H1 (cell line): Measurements from ENCODE around the gene ATP1A3. TPM values are rescaled to one million over a fixed set of nuclear protein-coding genes. Genes with fewer than 3 reads are reported as not detected.

Source experiments
- CTCF ChIA-PET: fragments of 300-600 bp; sonication (Branson Sonifier 250); formaldehyde crosslinking; loops from one replicate; lab custom pipeline; 2021; ENCODE audit not compliant: partially characterized antibody; lab: Charles Lee
- POLR2A ChIA-PET: fragments of 300-600 bp; sonication (Branson Sonifier 250); formaldehyde crosslinking; loops from one replicate; lab custom pipeline; 2021; ENCODE audit warnings: inconsistent platforms; ENCODE audit not compliant: partially characterized antibody; lab: Charles Lee
- DNase-seq, 2 experiments: peaks; one replicate each; pipeline versions ENCODE4 v3.0.0 to v3.0.0-alpha.2; 2010 to 2022; ENCODE audit warnings: low spot score in 2 of 2, low read depth in 1 of 2, mixed read lengths in 1 of 2
- FAIRE-seq: peaks from 2 replicates; lab custom pipeline; 2011; peaks lifted over from hg19 to GRCh38; lab: Jason Lieb, UNC
- H2AFZ ChIP-seq: 2 replicates; pipeline ENCODE4 v1.8.1; 2012; ENCODE audit warnings: low read length, inconsistent platforms
- H2AK5ac ChIP-seq: 2 replicates; pipeline ENCODE4 v1.6.1; 2013; ENCODE audit warnings: low read depth, low read length
- H2BK120ac ChIP-seq: replicated peaks from 2 replicates; pipeline ENCODE3; 2013; ENCODE audit warnings: low read depth, low read length, inconsistent platforms
- H2BK12ac ChIP-seq: 2 replicates; pipeline ENCODE4 v1.6.1; 2013; ENCODE audit warnings: low read depth, low read length
- H2BK15ac ChIP-seq: 2 replicates; pipeline ENCODE4 v1.6.1; 2013; ENCODE audit warnings: low read length
- H2BK20ac ChIP-seq: 2 replicates; pipeline ENCODE4 v1.6.1; 2013; ENCODE audit warnings: low read length
- H2BK5ac ChIP-seq: 2 replicates; pipeline ENCODE4 v1.6.1; 2013; ENCODE audit warnings: low read depth, low read length
- H3K14ac ChIP-seq: 2 replicates; pipeline ENCODE4 v1.6.1; 2013; ENCODE audit warnings: inconsistent platforms; ENCODE audit not compliant: insufficient read length
- H3K18ac ChIP-seq: 2 replicates; pipeline ENCODE4 v1.6.1; 2013; ENCODE audit warnings: low read length; ENCODE audit errors: extremely low read depth
- H3K23ac ChIP-seq: 2 replicates; pipeline ENCODE4 v1.6.1; 2013; ENCODE audit warnings: inconsistent platforms; ENCODE audit not compliant: insufficient read length
- H3K23me2 ChIP-seq: 2 replicates; pipeline ENCODE4 v1.6.1; 2013; ENCODE audit warnings: low read depth, low read length
- H3K27ac ChIP-seq: 2 replicates; pipeline ENCODE4 v1.6.1; 2011; ENCODE audit warnings: low read depth, low read length, inconsistent platforms
- H3K27me3 ChIP-seq, 4 experiments: replicated peaks in 1 of 4; 1 replicate in 1 of 4; 2 replicates in 3 of 4; pipeline versions ENCODE4 v1.6.1 to v1.8.1; 2011 to 2013; ENCODE audit warnings: low read length in 3 of 4, mild to moderate bottlenecking in 3 of 4, inconsistent platforms in 2 of 4, mixed read lengths in 2 of 4, moderate library complexity in 1 of 4; ENCODE audit not compliant: control insufficient read depth in 3 of 4, insufficient read depth in 3 of 4; ENCODE audit errors: extremely low read depth in 1 of 4
- H3K36me3 ChIP-seq, 4 experiments: 2 replicates each; pipeline versions ENCODE4 v1.6.1 to v1.8.1; 2011 to 2013; ENCODE audit warnings: mild to moderate bottlenecking in 4 of 4, low read length in 3 of 4, moderate library complexity in 2 of 4, control low read depth in 1 of 4, inconsistent platforms in 1 of 4; ENCODE audit not compliant: insufficient read depth in 4 of 4, control insufficient read depth in 2 of 4
- H3K4ac ChIP-seq: replicated peaks from 2 replicates; pipeline ENCODE3; 2013; ENCODE audit warnings: low read length, low read depth, mixed read lengths, inconsistent platforms; ENCODE audit not compliant: insufficient read length
- H3K4me1 ChIP-seq, 4 experiments: replicated peaks in 1 of 4; 1 replicate in 1 of 4; 2 replicates in 3 of 4; pipeline versions ENCODE4 v1.6.1 to v1.8.1; 2011 to 2013; ENCODE audit warnings: low read length in 3 of 4, inconsistent platforms in 2 of 4, mixed read lengths in 1 of 4; ENCODE audit not compliant: insufficient read depth in 4 of 4, control insufficient read depth in 3 of 4
- H3K4me2 ChIP-seq, 2 experiments: 2 replicates each; pipeline versions ENCODE4 v1.6.1 to v1.8.1; 2011 to 2013; ENCODE audit warnings: low read depth in 2 of 2, low read length in 2 of 2, control low read depth in 1 of 2, inconsistent platforms in 1 of 2, mild to moderate bottlenecking in 1 of 2; ENCODE audit not compliant: insufficient read depth in 1 of 2
- H3K4me3 ChIP-seq, 4 experiments: fragments of 200-600, 300-600 bp in 1 of 4; sonication (generic), shearing (Covaris generic), sonication (Bioruptor Twin) in 1 of 4; 2 replicates each; pipeline versions ENCODE4 v1.5.1 to v1.8.1; 2011 to 2016; ENCODE audit warnings: low read length in 4 of 4, low read depth in 3 of 4, control low read depth in 2 of 4, inconsistent platforms in 2 of 4, mild to moderate bottlenecking in 2 of 4, mixed read lengths in 1 of 4, moderate library complexity in 1 of 4; ENCODE audit not compliant: insufficient read depth in 2 of 4; ENCODE audit errors: extremely low read depth in 1 of 4
- H3K56ac ChIP-seq: replicated peaks from 2 replicates; pipeline ENCODE3; 2013; ENCODE audit warnings: low read depth, mild to moderate bottlenecking, mixed read lengths, low read length, inconsistent platforms; ENCODE audit not compliant: insufficient read length
- H3K79me1 ChIP-seq: 2 replicates; pipeline ENCODE4 v1.6.1; 2013; ENCODE audit warnings: low read depth, low read length, control low read depth
- H3K79me2 ChIP-seq, 2 experiments: 2 replicates each; pipeline versions ENCODE4 v1.6.1 to v1.8.1; 2012 to 2013; ENCODE audit warnings: low read length in 2 of 2, mild to moderate bottlenecking in 2 of 2, inconsistent platforms in 1 of 2; ENCODE audit not compliant: insufficient read depth in 2 of 2, control insufficient read depth in 1 of 2
- H3K9ac ChIP-seq, 4 experiments: replicated peaks in 1 of 4; 1 replicate in 1 of 4; 2 replicates in 3 of 4; pipeline versions ENCODE4 v1.6.1 to v1.8.1; 2011 to 2013; ENCODE audit warnings: low read depth in 3 of 4, low read length in 3 of 4, control low read depth in 2 of 4, mild to moderate bottlenecking in 2 of 4, moderate library complexity in 2 of 4, inconsistent platforms in 1 of 4; ENCODE audit errors: extremely low read depth in 1 of 4
- H3K9me3 ChIP-seq, 2 experiments: 2 replicates each; pipeline versions ENCODE4 v1.6.1 to v1.8.1; 2012 to 2013; ENCODE audit warnings: mild to moderate bottlenecking in 2 of 2, moderate library complexity in 2 of 2, control low read depth in 1 of 2, inconsistent platforms in 1 of 2, low read depth in 1 of 2, low read length in 1 of 2, mixed read lengths in 1 of 2; ENCODE audit not compliant: insufficient read depth in 2 of 2
- H4K20me1 ChIP-seq, 2 experiments: replicated peaks in 1 of 2; 2 replicates each; pipeline versions ENCODE3 to v1.8.1; 2011 to 2013; ENCODE audit warnings: inconsistent platforms in 2 of 2, low read length in 2 of 2, mild to moderate bottlenecking in 1 of 2; ENCODE audit not compliant: insufficient read depth in 2 of 2, control insufficient read depth in 1 of 2
- H4K5ac ChIP-seq: 2 replicates; pipeline ENCODE4 v1.6.1; 2013; ENCODE audit warnings: low read length, low read depth, mixed read lengths, inconsistent platforms; ENCODE audit not compliant: insufficient read length
- H4K8ac ChIP-seq: 2 replicates; pipeline ENCODE4 v1.8.0; 2013; ENCODE audit warnings: mild to moderate bottlenecking, moderate library complexity, low read length, inconsistent platforms; ENCODE audit not compliant: insufficient read depth; ENCODE audit errors: extremely low read depth
- H4K91ac ChIP-seq: replicated peaks from 2 replicates; pipeline ENCODE3; 2013; ENCODE audit warnings: low read length, mixed read lengths, inconsistent platforms; ENCODE audit not compliant: insufficient read length
- ASH2L ChIP-seq: fragments of 200-600, 300-600 bp; sonication (generic); IDR thresholded peaks from one replicate; pipeline ENCODE4 v1.7.1; 2017; ENCODE audit warnings: low read length
- CHD2 ChIP-seq: IDR thresholded peaks from 2 replicates; pipeline ENCODE4 v1.6.1; 2012; ENCODE audit warnings: low read length, improper control_type of control experiment
- CREB1 ChIP-seq: IDR thresholded peaks from 2 replicates; pipeline ENCODE4 v1.6.1; 2012; ENCODE audit warnings: inconsistent platforms
- FOSL1 ChIP-seq: IDR thresholded peaks from 2 replicates; pipeline ENCODE4 v1.6.1; 2011; ENCODE audit warnings: mild to moderate bottlenecking, low read depth, low read length, moderate library complexity; ENCODE audit not compliant: insufficient read depth
- POLR2A ChIP-seq, 2 experiments: IDR thresholded peaks; 1 replicate in 1 of 2; 2 replicates in 1 of 2; pipeline ENCODE4 v1.6.1; 2011; ENCODE audit warnings: low read depth in 2 of 2, low read length in 2 of 2, mild to moderate bottlenecking in 2 of 2; ENCODE audit errors: control extremely low read depth in 1 of 2
- RFX5 ChIP-seq: IDR thresholded peaks from 2 replicates; pipeline ENCODE4 v1.6.1; 2011; ENCODE audit warnings: low read depth, low read length, improper control_type of control experiment, borderline replicate concordance
- SIRT6 ChIP-seq: IDR thresholded peaks from one replicate; pipeline ENCODE4 v1.7.1; 2012; ENCODE audit warnings: low read length, inconsistent platforms
- WGBS, 2 experiments: shearing (Covaris generic) in 1 of 2; methylation state at CpG; one replicate each; pipeline versions ENCODE4 v1.1.6 to v1.1.7; 2013 to 2015; ENCODE audit warnings: low lambda C conversion rate in 2 of 2, mixed read lengths in 2 of 2, inconsistent platforms in 1 of 2, low coverage in 1 of 2, missing lambda C conversion rate in 1 of 2; ENCODE audit not compliant: insufficient replicate concordance in 2 of 2, insufficient coverage in 1 of 2, insufficient read length in 1 of 2; ENCODE audit errors: extremely low coverage in 1 of 2, missing lambda C conversion rate in 1 of 2; 5-methylcytosine and 5-hydroxymethylcytosine counted together
- polyA plus RNA-seq, 7 experiments: library from polyadenylated mRNA; depleted of rRNA in 3 of 7; stranded (reverse) in 5 of 7; unstranded in 2 of 7; fragments of >200 nt in 5 of 7; fragments of 200-250 nt in 2 of 7; gene quantifications; 1 replicate in 5 of 7; 2 replicates in 1 of 7; 4 replicates in 1 of 7; pipeline versions ENCODE4 v1.2.1 to v1.2.3, GENCODE V29; 2011 to 2013; ENCODE audit warnings: missing spikeins in 2 of 7, mixed read lengths in 2 of 7
- total RNA-seq: library from RNA; stranded (reverse); fragmentation: NEBNext Ultra II Directional; extraction: Animal tissue kit (Norgen Biotek cat#: 25700); gene quantifications from 2 replicates; pipeline ENCODE4 v1.2.1, GENCODE V29; 2021
- TF ChIP-seq, protein P1 (sequence below): IDR thresholded peaks from 2 replicates; pipeline ENCODE4 v1.6.1; 2012; ENCODE audit warnings: low read length, inconsistent platforms

The ATP1A3 gene
- total and polyA plus RNA-seq, 2 of the 8 experiments (the other 6 are each of a cell fraction or from before 2014, with no cell fraction given): 11.1 to 41.2 TPM

DNA sequence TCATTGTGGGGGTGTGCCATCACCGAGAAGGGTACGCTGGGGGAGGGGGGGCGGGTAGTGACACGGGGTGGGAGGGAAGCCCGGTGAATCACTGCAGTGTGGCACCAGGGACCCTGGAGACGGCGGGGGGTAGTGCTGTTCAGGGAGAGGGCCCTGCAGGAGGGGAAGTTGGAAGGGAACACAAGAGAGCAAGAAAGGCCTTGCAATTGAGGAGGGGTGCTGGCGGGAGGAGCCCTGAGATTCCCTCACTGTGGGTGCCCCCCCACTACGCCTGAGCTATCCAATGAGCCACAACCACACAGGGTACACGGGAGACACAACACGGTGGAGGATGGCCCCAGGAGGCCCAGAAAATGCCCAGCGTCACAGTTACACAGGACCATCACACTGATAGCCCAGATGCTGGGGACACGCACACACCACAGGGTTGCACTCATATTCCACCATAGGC is 516 bp upstream of the ATP1A3 start:
- Histone ChIP-seq H3K4me3 (peak overlapping the region in 3 of 4 experiments; percentile 57 to 85 (median 62); a peak in 4 of 8 replicates), H2BK15ac (no peak overlapping the region), H3K9me3 (no peaks in the 10 kb centered on the region), H3K27me3 (peaks cover 11 to 57% (median 50%) of the 10 kb centered on the region in 4 experiments), H3K23me2 (peaks cover 21% of the 10 kb centered on the region; the same call in 1 of the 2 replicates), H3K4ac (no peak overlapping the region), H3K18ac (no peak overlapping the region), H3K56ac (no peak overlapping the region), H3K79me1 (no peaks in the 10 kb centered on the region), H2AK5ac (0 out of 2 replicates have a peak overlapping the region, but pooled peaks have one; percentile 87), H4K5ac (no peak overlapping the region), H2BK5ac (no peak overlapping the region), H2BK20ac (no peak overlapping the region), H2AFZ (no peak overlapping the region), H4K8ac (no peak overlapping the region), H3K9ac (no peak overlapping the region), H3K79me2 (no peaks in the 10 kb centered on the region), H3K4me2 (peak overlapping the region; percentile 88 to 99), H3K27ac (no peak overlapping the region), H4K91ac (no peak overlapping the region), H3K4me1 (peaks cover 0 to 20% (median 10%) of the 10 kb centered on the region in 4 experiments; a peak in 6 of 7 replicates), H4K20me1 (peaks cover 7 to 21% of the 10 kb centered on the region in 2 experiments), H2BK120ac (no peak overlapping the region), H3K36me3 (no peaks in the 10 kb centered on the region), H3K14ac (no peak overlapping the region), H3K23ac (no peak overlapping the region), H2BK12ac (peak overlapping the region; percentile 31; the same call in 1 of the 2 replicates)
- WGBS, 2 experiments: 58% methylated on average over 6 of the region's 13 CpGs; no CpG with 5 or more reads in 1 of the 2 experiments
- CTCF ChIA-PET: interaction anchor here (2.3 kb wide), 1 partner anchor 11 kb away, joined by 7 read pairs; no protein-coding TSS in a partner anchor
- FAIRE-seq (no peak), DNase-seq (no peak)
- no peak for TF ChIP-seq CHD2
- no peak for TF ChIP-seq ASH2L
- no peak for TF ChIP-seq RFX5
- TF ChIP-seq, protein P1, sequence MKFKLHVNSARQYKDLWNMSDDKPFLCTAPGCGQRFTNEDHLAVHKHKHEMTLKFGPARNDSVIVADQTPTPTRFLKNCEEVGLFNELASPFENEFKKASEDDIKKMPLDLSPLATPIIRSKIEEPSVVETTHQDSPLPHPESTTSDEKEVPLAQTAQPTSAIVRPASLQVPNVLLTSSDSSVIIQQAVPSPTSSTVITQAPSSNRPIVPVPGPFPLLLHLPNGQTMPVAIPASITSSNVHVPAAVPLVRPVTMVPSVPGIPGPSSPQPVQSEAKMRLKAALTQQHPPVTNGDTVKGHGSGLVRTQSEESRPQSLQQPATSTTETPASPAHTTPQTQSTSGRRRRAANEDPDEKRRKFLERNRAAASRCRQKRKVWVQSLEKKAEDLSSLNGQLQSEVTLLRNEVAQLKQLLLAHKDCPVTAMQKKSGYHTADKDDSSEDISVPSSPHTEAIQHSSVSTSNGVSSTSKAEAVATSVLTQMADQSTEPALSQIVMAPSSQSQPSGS: no peak
- TF ChIP-seq CREB1: no peak
- TF ChIP-seq SIRT6: no peak
- no peak for TF ChIP-seq POLR2A (IDR thresholded peaks at IDR 0.05; ENCODE audit: control extremely low read depth in 1 of 2, low read depth in 2 of 2, low read length in 2 of 2)
- TF ChIP-seq FOSL1: no peak
- POLR2A ChIA-PET: interaction anchor here (1.5 kb wide), 1 partner anchor 14 kb away, joined by 3 read pairs; no protein-coding TSS in a partner anchor
